Esophagus muscularis mucosa (tissue), 4 donors: ENCODE measurements around the gene ELOVL6.

Experiments
- CTCF ChIP-seq, 3 experiments: fragments of 200-600 bp in 2 of 3; fragments of 450-650 bp in 1 of 3; sonication (generic) in 2 of 3; IDR thresholded peaks; one replicate each; pipeline ENCODE4 v1.5.1; 2017 to 2019; ENCODE audit warnings: antibody characterized with exemption in 3 of 3, mild to moderate bottlenecking in 2 of 3, moderate library complexity in 1 of 3
- EP300 ChIP-seq: sonication (generic); formaldehyde crosslinking; IDR thresholded peaks from one replicate; pipeline ENCODE4 v1.6.1; 2017; ENCODE audit warnings: antibody characterized with exemption
- POLR2A ChIP-seq: fragments of 450-650 bp; IDR thresholded peaks from one replicate; pipeline ENCODE4 v1.6.1; 2017; ENCODE audit warnings: antibody characterized with exemption, moderate library complexity, mild to moderate bottlenecking, low read depth

GRCh38 chr4:109996526-109996925, 201.9 kb downstream of the ELOVL6 start:
- TF ChIP-seq CTCF (IDR thresholded peaks at IDR 0.05) (no peak), POLR2A (no peak), EP300 (no peak)
